Panc1 (cell line): ENCODE results near the gene ORC2. TPM values are rescaled to one million over a fixed set of nuclear protein-coding genes. Genes with fewer than 3 reads are reported as not detected.

ENCODE experiments used
- ATAC-seq: fragments of 200-7000 bp; cut with Tn5 transposase; 2 replicates; pipeline ENCODE4 v1.9.1; 2020; ENCODE audit warnings: mild to moderate bottlenecking, moderate library complexity
- BruUV-seq: library from RNA; stranded (reverse); fragments of 400-500 nt; replicated peaks from 2 replicates; lab custom pipeline; 2021; lab: Mats Ljungman, UMichigan
- CTCF ChIA-PET: fragments of 300-600 bp; sonication (Branson Sonifier 250); formaldehyde crosslinking; loops from one replicate; lab custom pipeline; 2022; ENCODE audit warnings: antibody characterized with exemption; lab: Charles Lee
- POLR2A ChIA-PET: fragments of 300-600 bp; sonication (Branson Sonifier 250); formaldehyde crosslinking; loops from one replicate; lab custom pipeline; 2022; ENCODE audit warnings: antibody characterized with exemption; lab: Charles Lee
- DNase-seq: peaks from one replicate; pipeline ENCODE4 v3.0.0-alpha.2; 2010; ENCODE audit warnings: low read depth, low spot score
- H3K27ac ChIP-seq: 2 replicates; pipeline ENCODE4 v1.5.1; 2011; ENCODE audit warnings: mild to moderate bottlenecking, low read length, inconsistent platforms
- H3K27me3 ChIP-seq: fragments of 200-500 bp; sonication (Bioruptor generic); 2 replicates; pipeline ENCODE4 v1.6.0; 2014; ENCODE audit warnings: low read length, inconsistent platforms; ENCODE audit not compliant: control insufficient read depth, insufficient read depth
- H3K36me3 ChIP-seq: fragments of 200-500 bp; sonication (Bioruptor generic); 2 replicates; pipeline ENCODE4 v1.5.1; 2014; ENCODE audit warnings: inconsistent platforms, mild to moderate bottlenecking, low read length, moderate library complexity; ENCODE audit not compliant: control insufficient read depth, insufficient read depth
- H3K4me1 ChIP-seq: 2 replicates; pipeline ENCODE4 v1.5.1; 2011; ENCODE audit warnings: inconsistent platforms, mild to moderate bottlenecking, low read length, moderate library complexity; ENCODE audit not compliant: control insufficient read depth, insufficient read depth
- H3K4me3 ChIP-seq, 2 experiments: 2 replicates each; pipeline ENCODE4 v1.5.1; 2011 to 2012; ENCODE audit warnings: low read depth in 2 of 2, low read length in 2 of 2, mild to moderate bottlenecking in 2 of 2, inconsistent platforms in 1 of 2, moderate library complexity in 1 of 2
- H3K9me3 ChIP-seq: fragments of 200-500 bp; sonication (Bioruptor generic); 2 replicates; pipeline ENCODE4 v1.5.1; 2014; ENCODE audit warnings: low read depth, mild to moderate bottlenecking, inconsistent platforms, low read length, moderate library complexity; ENCODE audit not compliant: control insufficient read depth, insufficient read depth
- POLR2AphosphoS5 ChIP-seq: IDR thresholded peaks from 2 replicates; pipeline ENCODE4 v1.6.1; 2012; ENCODE audit warnings: mild to moderate bottlenecking, low read depth, low read length, moderate library complexity
- SIN3A ChIP-seq: IDR thresholded peaks from 2 replicates; pipeline ENCODE4 v1.6.1; 2012; ENCODE audit warnings: low read depth, mild to moderate bottlenecking, low read length, moderate library complexity, borderline replicate concordance; ENCODE audit not compliant: insufficient read depth
- TCF7L2 ChIP-seq: IDR thresholded peaks from 2 replicates; pipeline ENCODE4 v1.6.1; 2011; ENCODE audit warnings: mild to moderate bottlenecking, low read depth, low read length, inconsistent platforms
- in situ Hi-C: cut with HindIII; loops from 2 replicates; pipeline ENCODE4 v1.10.0; 2016; ENCODE audit warnings: low sequenced_read_pairs, low pct_unique_long_range_greater_than_20kb
- intact Hi-C: fragments of 100-400 bp; cut with micrococcal nuclease; formaldehyde crosslinking; loops from one replicate; pipeline ENCODE4 v1.10.0; 2022; ENCODE audit not compliant: unreplicated experiment
- total RNA-seq: library from RNA; stranded (reverse); gene quantifications from one replicate; pipeline ENCODE4 v1.2.1, GENCODE V29; 2021; ENCODE audit not compliant: unreplicated experiment
- TF ChIP-seq, protein P1 (sequence below): fragments of 450-650 bp; IDR thresholded peaks from 2 replicates; pipeline ENCODE4 v1.5.1; 2017; ENCODE audit warnings: mild to moderate bottlenecking
- TF ChIP-seq, protein P2 (sequence below), 2 experiments: IDR thresholded peaks; 2 replicates each; pipeline ENCODE4 v1.6.1; 2011 to 2012; ENCODE audit warnings: low read depth in 2 of 2, control low read depth in 1 of 2, low read length in 1 of 2, mild to moderate bottlenecking in 1 of 2, moderate library complexity in 1 of 2; ENCODE audit not compliant: insufficient read depth in 1 of 2

Gene ORC2
- total RNA-seq, 1 experiment from 2014 or later, result 41.8 TPM

DNA sequence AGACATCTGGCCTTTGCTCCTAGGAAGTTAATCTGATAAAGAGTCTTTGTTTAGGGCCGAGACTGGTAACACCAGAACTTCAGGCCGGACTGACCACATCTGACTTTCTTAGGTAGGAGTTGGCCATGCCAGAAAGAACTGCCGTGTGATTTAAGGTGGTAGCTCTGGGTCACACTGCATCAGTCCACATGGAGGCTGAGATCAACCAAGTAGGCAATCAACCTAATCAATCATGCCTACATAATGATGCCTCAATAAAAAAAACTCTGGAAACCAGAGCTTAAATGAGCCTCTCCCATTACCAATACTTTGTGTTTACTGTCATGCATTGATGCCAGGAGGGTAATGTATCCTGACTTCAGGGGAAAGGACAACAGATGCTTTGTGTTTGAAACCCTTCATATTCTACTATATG, 44.1 kb upstream of the ORC2 start:
- TF ChIP-seq POLR2AphosphoS5, result no peak
- TF ChIP-seq, protein P1, sequence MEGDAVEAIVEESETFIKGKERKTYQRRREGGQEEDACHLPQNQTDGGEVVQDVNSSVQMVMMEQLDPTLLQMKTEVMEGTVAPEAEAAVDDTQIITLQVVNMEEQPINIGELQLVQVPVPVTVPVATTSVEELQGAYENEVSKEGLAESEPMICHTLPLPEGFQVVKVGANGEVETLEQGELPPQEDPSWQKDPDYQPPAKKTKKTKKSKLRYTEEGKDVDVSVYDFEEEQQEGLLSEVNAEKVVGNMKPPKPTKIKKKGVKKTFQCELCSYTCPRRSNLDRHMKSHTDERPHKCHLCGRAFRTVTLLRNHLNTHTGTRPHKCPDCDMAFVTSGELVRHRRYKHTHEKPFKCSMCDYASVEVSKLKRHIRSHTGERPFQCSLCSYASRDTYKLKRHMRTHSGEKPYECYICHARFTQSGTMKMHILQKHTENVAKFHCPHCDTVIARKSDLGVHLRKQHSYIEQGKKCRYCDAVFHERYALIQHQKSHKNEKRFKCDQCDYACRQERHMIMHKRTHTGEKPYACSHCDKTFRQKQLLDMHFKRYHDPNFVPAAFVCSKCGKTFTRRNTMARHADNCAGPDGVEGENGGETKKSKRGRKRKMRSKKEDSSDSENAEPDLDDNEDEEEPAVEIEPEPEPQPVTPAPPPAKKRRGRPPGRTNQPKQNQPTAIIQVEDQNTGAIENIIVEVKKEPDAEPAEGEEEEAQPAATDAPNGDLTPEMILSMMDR, result no peak
- TF ChIP-seq, protein P2, sequence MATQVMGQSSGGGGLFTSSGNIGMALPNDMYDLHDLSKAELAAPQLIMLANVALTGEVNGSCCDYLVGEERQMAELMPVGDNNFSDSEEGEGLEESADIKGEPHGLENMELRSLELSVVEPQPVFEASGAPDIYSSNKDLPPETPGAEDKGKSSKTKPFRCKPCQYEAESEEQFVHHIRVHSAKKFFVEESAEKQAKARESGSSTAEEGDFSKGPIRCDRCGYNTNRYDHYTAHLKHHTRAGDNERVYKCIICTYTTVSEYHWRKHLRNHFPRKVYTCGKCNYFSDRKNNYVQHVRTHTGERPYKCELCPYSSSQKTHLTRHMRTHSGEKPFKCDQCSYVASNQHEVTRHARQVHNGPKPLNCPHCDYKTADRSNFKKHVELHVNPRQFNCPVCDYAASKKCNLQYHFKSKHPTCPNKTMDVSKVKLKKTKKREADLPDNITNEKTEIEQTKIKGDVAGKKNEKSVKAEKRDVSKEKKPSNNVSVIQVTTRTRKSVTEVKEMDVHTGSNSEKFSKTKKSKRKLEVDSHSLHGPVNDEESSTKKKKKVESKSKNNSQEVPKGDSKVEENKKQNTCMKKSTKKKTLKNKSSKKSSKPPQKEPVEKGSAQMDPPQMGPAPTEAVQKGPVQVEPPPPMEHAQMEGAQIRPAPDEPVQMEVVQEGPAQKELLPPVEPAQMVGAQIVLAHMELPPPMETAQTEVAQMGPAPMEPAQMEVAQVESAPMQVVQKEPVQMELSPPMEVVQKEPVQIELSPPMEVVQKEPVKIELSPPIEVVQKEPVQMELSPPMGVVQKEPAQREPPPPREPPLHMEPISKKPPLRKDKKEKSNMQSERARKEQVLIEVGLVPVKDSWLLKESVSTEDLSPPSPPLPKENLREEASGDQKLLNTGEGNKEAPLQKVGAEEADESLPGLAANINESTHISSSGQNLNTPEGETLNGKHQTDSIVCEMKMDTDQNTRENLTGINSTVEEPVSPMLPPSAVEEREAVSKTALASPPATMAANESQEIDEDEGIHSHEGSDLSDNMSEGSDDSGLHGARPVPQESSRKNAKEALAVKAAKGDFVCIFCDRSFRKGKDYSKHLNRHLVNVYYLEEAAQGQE (IDR thresholded peaks at IDR 0.05; ENCODE audit: insufficient read depth in 1 of 2, low read depth in 2 of 2, low read length in 1 of 2), result no peak
- ATAC-seq (no peak), DNase-seq (no peak)
- in situ Hi-C loops (no loop called here), intact Hi-C loops (no loop called here)
- Histone ChIP-seq H3K36me3 (no peaks in the 10 kb centered on the region), H3K27ac (no peak overlapping the region), H3K4me3 (no peak overlapping the region), H3K27me3 (no peaks in the 10 kb centered on the region), H3K9me3 (no peaks in the 10 kb centered on the region), H3K4me1 (no peaks in the 10 kb centered on the region)
- CTCF ChIA-PET, result no interaction called here
- POLR2A ChIA-PET, result no interaction called here
- no TSS peak for BruUV-seq

DNA sequence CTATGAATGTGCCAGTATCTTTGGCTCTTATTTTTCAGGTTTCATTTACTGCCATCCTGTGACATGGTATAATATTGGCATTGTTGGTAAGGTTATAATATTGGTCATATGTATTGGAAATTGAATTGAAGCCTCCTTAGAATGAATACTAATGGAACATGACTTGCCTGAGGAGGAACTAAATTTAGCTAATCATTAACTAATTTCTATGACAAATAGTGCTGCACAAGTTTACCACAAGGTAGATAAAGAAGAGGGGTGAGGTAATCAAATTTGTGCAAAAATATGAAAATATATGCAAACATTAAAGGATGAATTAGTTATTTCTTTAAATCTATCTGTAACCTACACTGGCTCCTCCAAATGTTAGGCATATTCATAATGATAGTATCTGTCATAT, 43.2 kb upstream of the ORC2 start:
- H3K4me3 ChIP-seq, result no peak overlapping the region
- ChIA-PET CTCF (no interaction called here), POLR2A (no interaction called here)
- no peaks in the 10 kb centered on the region for H3K4me1 ChIP-seq
- intact Hi-C loops, result no loop called here
- ATAC-seq (no peak), DNase-seq (no peak)
- in situ Hi-C loops, result no loop called here
- TF ChIP-seq SIN3A (no peak), POLR2AphosphoS5 (no peak), TCF7L2 (no peak)
- TF ChIP-seq, protein P1, result no peak
- TF ChIP-seq, protein P2 (IDR thresholded peaks at IDR 0.05; ENCODE audit: insufficient read depth in 1 of 2, low read depth in 2 of 2, low read length in 1 of 2), result no peak
- H3K27me3 ChIP-seq, result no peaks in the 10 kb centered on the region
- BruUV-seq, result no TSS peak
- H3K36me3 ChIP-seq, result no peaks in the 10 kb centered on the region
- H3K27ac ChIP-seq, result no peak overlapping the region
- H3K9me3 ChIP-seq, result no peaks in the 10 kb centered on the region
